ENCODE results near the gene ZNF609. TPM values are rescaled to one million over a fixed set of nuclear protein-coding genes. Genes with fewer than 3 reads are reported as not detected.

Gene ZNF609
- total and polyA plus RNA-seq, 10 of the 15 experiments (the other 5 are each of a cell fraction or from before 2014, with no cell fraction given): 5.1 to 35.3 (median 13.6) TPM

GRCh38 chr15:64651601-64652191, 191.3 kb downstream of the ZNF609 start (continued):
- TF ChIP-seq CUX1 (IDR thresholded peaks at IDR 0.05; ENCODE audit: insufficient replicate concordance, low read depth, low read length) (peak; percentile 81), RB1 (IDR thresholded peaks at IDR 0.05; ENCODE audit: borderline replicate concordance) (no peak), TARDBP (IDR thresholded peaks at IDR 0.05; ENCODE audit: borderline replicate concordance) (no peak), RUNX3 (IDR thresholded peaks at IDR 0.05; ENCODE audit: low read length) (0 out of 2 replicates have a peak, but pooled peaks have one; percentile 8), GATAD2B (conservative IDR thresholded peaks at IDR 0.05; ENCODE audit: low read depth) (0 out of 2 replicates have a peak, but pooled peaks have one; percentile 38), IKZF2 (IDR thresholded peaks at IDR 0.05) (peak in 1 of 2 experiments; percentile 68; a peak in 3 of 4 replicates), ZNF687 (IDR thresholded peaks at IDR 0.05) (peak; percentile 93), MEF2B (IDR thresholded peaks at IDR 0.05; ENCODE audit: partially characterized antibody, poor library complexity, severe bottlenecking) (peak; percentile 70), MTA2 (IDR thresholded peaks at IDR 0.05; ENCODE audit: low read depth) (peak; percentile 73; the same call in 1 of the 2 replicates), ZNF384 (IDR thresholded peaks at IDR 0.05; ENCODE audit: borderline replicate concordance, low read depth, low read length) (peak; percentile 33; the same call in 1 of the 2 replicates), PAX8 (IDR thresholded peaks at IDR 0.05) (no peak), BMI1 (IDR thresholded peaks at IDR 0.05; ENCODE audit: borderline replicate concordance) (no peak), RAD51 (IDR thresholded peaks at IDR 0.05) (peak; percentile 50; the same call in 1 of the 2 replicates)
